Transverse colon (tissue), 4 donors: ENCODE results near the gene RABIF.

Experiments
- EP300 ChIP-seq: sonication (generic); formaldehyde crosslinking; IDR thresholded peaks from one replicate; pipeline ENCODE4 v1.6.1; 2017; ENCODE audit warnings: antibody characterized with exemption, low read depth
- POLR2A ChIP-seq: fragments of 450-650 bp; IDR thresholded peaks from one replicate; pipeline ENCODE4 v1.6.1; 2016; ENCODE audit warnings: antibody characterized with exemption, mild to moderate bottlenecking, moderate library complexity
- POLR2AphosphoS5 ChIP-seq, 3 donors: sonication (generic); formaldehyde crosslinking; IDR thresholded peaks; one replicate each; pipeline ENCODE4 v1.6.1; 2016; ENCODE audit warnings: antibody characterized with exemption in 3 of 3
- TF ChIP-seq, protein P1 (sequence below), 5 experiments: fragments of 200-600 bp in 3 of 5; fragments of 450-650 bp in 2 of 5; sonication (generic) in 3 of 5; IDR thresholded peaks; 1 replicate in 2 of 5; 2 replicates in 3 of 5; pipeline ENCODE4 v1.5.1; 2016 to 2017; ENCODE audit warnings: antibody characterized with exemption in 5 of 5, inconsistent platforms in 3 of 5, mild to moderate bottlenecking in 2 of 5, moderate library complexity in 1 of 5

- TF ChIP-seq, protein P1, sequence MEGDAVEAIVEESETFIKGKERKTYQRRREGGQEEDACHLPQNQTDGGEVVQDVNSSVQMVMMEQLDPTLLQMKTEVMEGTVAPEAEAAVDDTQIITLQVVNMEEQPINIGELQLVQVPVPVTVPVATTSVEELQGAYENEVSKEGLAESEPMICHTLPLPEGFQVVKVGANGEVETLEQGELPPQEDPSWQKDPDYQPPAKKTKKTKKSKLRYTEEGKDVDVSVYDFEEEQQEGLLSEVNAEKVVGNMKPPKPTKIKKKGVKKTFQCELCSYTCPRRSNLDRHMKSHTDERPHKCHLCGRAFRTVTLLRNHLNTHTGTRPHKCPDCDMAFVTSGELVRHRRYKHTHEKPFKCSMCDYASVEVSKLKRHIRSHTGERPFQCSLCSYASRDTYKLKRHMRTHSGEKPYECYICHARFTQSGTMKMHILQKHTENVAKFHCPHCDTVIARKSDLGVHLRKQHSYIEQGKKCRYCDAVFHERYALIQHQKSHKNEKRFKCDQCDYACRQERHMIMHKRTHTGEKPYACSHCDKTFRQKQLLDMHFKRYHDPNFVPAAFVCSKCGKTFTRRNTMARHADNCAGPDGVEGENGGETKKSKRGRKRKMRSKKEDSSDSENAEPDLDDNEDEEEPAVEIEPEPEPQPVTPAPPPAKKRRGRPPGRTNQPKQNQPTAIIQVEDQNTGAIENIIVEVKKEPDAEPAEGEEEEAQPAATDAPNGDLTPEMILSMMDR (IDR thresholded peaks at IDR 0.05), result no peak
- TF ChIP-seq EP300, result no peak
- no peak for TF ChIP-seq POLR2A
- TF ChIP-seq POLR2AphosphoS5 (IDR thresholded peaks at IDR 0.05), result no peak
These were observed 8.9 kb downstream of the RABIF start for GRCh38 chr1:202880062-202880461.
